ENCODE measurements around the gene RNF187.

The RNF187 gene

DNA sequence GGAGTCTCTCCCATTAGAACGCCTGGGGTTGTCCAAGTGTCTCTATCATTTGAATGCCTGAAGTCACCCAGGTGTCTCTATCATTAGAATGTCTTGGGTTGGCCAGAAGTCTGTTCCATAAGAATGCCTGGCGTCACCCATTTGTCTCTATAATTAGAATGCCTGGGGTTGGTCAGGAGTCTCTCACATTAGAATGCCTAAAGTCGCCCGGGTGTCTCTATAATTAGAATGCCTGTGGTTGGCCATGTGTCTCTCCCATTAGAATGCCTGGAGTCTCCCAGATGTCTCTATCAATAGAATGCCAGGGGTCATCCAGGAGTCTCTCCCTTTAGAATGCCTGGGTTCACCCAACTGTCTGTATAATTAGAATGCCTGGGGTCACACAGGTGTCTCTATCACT lies 54.5 kb downstream of the RNF187 start:
- H3K4me3 ChIP-seq (ENCODE audit: low read depth in 1 of 2, low read length in 1 of 2) = no peak overlapping the region
- TF ChIP-seq CTCF (IDR thresholded peaks at IDR 0.05) = no peak
- H3K9me3 ChIP-seq = no peaks in the 10 kb centered on the region
- H3K27me3 ChIP-seq = no peaks in the 10 kb centered on the region
- H3K4me1 ChIP-seq (ENCODE audit: control insufficient read depth in 1 of 2, insufficient read depth in 1 of 2, low read depth in 1 of 2, low read length in 1 of 2) = no peaks in the 10 kb centered on the region
- no peaks in the 10 kb centered on the region for H3K36me3 ChIP-seq
- H3K27ac ChIP-seq = no peak overlapping the region

DNA sequence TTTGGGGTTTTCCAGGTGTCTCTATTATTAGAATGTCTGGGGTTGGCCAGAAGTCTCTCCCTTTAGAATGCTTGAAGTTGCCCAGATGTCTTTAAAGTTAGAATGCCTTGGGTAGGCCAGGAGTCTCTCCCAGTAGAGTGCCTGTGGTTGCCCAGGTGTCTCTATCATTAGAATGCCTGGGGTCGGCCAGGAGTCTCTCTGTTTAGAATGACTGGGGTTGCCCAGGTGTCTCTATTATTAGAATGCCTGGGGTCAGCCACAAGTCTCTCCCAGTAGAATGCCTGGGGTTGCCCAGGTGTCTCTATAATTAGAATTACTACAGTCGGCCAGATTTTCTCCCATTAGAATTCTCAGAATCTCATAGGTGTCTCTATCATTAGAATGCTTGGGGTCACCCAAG lies 55.2 kb downstream of the RNF187 start:
- no peaks in the 10 kb centered on the region for H3K27me3 ChIP-seq
- H3K4me1 ChIP-seq (ENCODE audit: control insufficient read depth in 1 of 2, insufficient read depth in 1 of 2, low read depth in 1 of 2, low read length in 1 of 2) = no peaks in the 10 kb centered on the region
- H3K4me3 ChIP-seq (ENCODE audit: low read depth in 1 of 2, low read length in 1 of 2) = no peak overlapping the region
- no peak overlapping the region for H3K27ac ChIP-seq
- TF ChIP-seq CTCF (IDR thresholded peaks at IDR 0.05) = no peak
- H3K9me3 ChIP-seq = no peaks in the 10 kb centered on the region
- no peaks in the 10 kb centered on the region for H3K36me3 ChIP-seq

- H3K36me3 ChIP-seq = no peaks in the 10 kb centered on the region
- H3K9me3 ChIP-seq = no peaks in the 10 kb centered on the region
- H3K4me3 ChIP-seq (ENCODE audit: low read depth in 1 of 2, low read length in 1 of 2) = no peak overlapping the region
- H3K4me1 ChIP-seq (ENCODE audit: control insufficient read depth in 1 of 2, insufficient read depth in 1 of 2, low read depth in 1 of 2, low read length in 1 of 2) = no peaks in the 10 kb centered on the region
- H3K27me3 ChIP-seq = no peaks in the 10 kb centered on the region
- no peak for TF ChIP-seq CTCF (IDR thresholded peaks at IDR 0.05)
- H3K27ac ChIP-seq = no peak overlapping the region
Measured at GRCh38 chr1:228542981-228543380, 55.8 kb downstream of the RNF187 start.

DNA sequence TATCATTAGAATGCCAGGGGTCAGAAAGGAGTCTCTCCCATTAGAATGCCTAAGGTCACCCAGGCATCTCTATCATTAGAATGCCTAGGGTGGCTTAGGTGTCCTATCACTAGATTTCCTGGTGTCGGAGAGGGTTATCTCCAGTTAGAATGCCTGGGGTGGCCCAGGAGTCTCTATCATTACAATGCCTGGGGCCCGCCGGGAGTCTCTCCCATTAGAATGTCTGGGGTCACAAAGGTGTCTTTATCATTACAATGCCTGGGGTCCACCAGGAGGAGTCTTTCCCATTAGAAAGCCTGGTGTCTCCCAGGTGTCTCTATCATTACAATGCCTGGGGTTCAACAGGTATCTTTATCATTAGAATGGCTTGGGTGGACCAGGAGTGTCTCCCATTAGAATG lies 56.2 kb downstream of the RNF187 start:
- Histone ChIP-seq H3K36me3 (no peaks in the 10 kb centered on the region), H3K4me3 (ENCODE audit: low read depth in 1 of 2, low read length in 1 of 2) (no peak overlapping the region), H3K27ac (no peak overlapping the region), H3K27me3 (no peaks in the 10 kb centered on the region), H3K4me1 (ENCODE audit: control insufficient read depth in 1 of 2, insufficient read depth in 1 of 2, low read depth in 1 of 2, low read length in 1 of 2) (no peaks in the 10 kb centered on the region), H3K9me3 (no peaks in the 10 kb centered on the region)
- no peak for TF ChIP-seq CTCF (IDR thresholded peaks at IDR 0.05)

- H3K36me3 ChIP-seq = no peaks in the 10 kb centered on the region
- no peaks in the 10 kb centered on the region for H3K27me3 ChIP-seq
- no peaks in the 10 kb centered on the region for H3K4me1 ChIP-seq (ENCODE audit: control insufficient read depth in 1 of 2, insufficient read depth in 1 of 2, low read depth in 1 of 2, low read length in 1 of 2)
- no peaks in the 10 kb centered on the region for H3K9me3 ChIP-seq
- H3K27ac ChIP-seq = no peak overlapping the region
- TF ChIP-seq CTCF (IDR thresholded peaks at IDR 0.05) = no peak
- H3K4me3 ChIP-seq (ENCODE audit: low read depth in 1 of 2, low read length in 1 of 2) = no peak overlapping the region
Measured at GRCh38 chr1:228544021-228544850, 57.1 kb downstream of the RNF187 start.

Measured in neutrophil (primary cell).